Fibroblast of lung (primary cell): ENCODE measurements around the gene PACSIN2.
A peak's percentile ranks its signal among the peaks of the same experiment; 100 is the strongest.

ENCODE experiments used
- EZH2 ChIP-seq: IDR thresholded peaks from 2 replicates; pipeline ENCODE4 v1.5.1; 2012; ENCODE audit warnings: low read length, control low read depth, mild to moderate bottlenecking; ENCODE audit errors: missing control alignments
- TF ChIP-seq, protein P1 (sequence below), 2 donors: IDR thresholded peaks in 1 of 2; conservative IDR thresholded peaks in 1 of 2; 1 replicate in 1 of 2; 2 replicates in 1 of 2; pipeline ENCODE4 v1.5.1; 2011 to 2012; ENCODE audit warnings: low read length in 2 of 2, control low read depth in 1 of 2, inconsistent platforms in 1 of 2, low read depth in 1 of 2, mild to moderate bottlenecking in 1 of 2

DNA sequence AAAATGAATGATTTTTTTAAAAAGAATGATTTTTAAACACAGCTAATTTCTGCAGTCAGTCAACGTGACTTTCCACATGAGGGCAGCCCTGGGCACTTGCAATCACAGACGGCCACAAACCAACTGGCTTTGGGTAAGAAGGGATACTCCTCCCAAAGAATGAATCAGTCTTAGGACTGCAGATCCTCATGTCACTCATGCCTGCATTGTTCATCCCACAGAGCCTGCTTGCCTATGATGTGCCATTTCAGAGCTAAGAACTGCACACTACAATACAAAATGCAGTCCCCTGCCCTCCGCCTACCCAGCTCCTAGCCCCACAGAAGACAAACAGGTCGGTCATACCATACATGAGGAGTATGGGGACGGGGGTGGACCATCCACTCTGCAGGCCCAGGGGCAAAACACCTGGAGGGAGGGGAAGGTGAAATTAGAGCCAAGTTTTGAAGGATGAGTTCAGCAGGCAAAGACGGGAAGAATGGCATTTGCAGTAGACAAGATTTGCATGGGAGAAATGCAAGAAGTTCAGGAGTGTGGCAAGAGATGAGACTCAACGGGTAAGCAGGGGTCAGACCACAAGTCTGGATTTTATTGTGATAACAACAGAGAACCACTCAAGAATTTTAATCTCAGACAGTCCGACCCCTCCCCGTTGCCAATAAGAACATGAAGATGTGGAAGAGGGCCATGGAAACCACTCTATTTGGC is 24.7 kb downstream of the PACSIN2 start:
- TF ChIP-seq, protein P1, sequence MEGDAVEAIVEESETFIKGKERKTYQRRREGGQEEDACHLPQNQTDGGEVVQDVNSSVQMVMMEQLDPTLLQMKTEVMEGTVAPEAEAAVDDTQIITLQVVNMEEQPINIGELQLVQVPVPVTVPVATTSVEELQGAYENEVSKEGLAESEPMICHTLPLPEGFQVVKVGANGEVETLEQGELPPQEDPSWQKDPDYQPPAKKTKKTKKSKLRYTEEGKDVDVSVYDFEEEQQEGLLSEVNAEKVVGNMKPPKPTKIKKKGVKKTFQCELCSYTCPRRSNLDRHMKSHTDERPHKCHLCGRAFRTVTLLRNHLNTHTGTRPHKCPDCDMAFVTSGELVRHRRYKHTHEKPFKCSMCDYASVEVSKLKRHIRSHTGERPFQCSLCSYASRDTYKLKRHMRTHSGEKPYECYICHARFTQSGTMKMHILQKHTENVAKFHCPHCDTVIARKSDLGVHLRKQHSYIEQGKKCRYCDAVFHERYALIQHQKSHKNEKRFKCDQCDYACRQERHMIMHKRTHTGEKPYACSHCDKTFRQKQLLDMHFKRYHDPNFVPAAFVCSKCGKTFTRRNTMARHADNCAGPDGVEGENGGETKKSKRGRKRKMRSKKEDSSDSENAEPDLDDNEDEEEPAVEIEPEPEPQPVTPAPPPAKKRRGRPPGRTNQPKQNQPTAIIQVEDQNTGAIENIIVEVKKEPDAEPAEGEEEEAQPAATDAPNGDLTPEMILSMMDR (conservative IDR thresholded peaks at IDR 0.05 in 1 of 2, IDR thresholded peaks at IDR 0.05 in 1 of 2; ENCODE audit: low read depth in 1 of 2, low read length in 2 of 2) = peak; percentile 39 to 57
- no peak for TF ChIP-seq EZH2
